ENCODE results near the gene SEC14L2. TPM values are rescaled to one million over a fixed set of nuclear protein-coding genes. Genes with fewer than 3 reads are reported as not detected.

SEC14L2 gene
- total RNA-seq, 1 experiment from 2014 or later = 8.2 TPM

DNA sequence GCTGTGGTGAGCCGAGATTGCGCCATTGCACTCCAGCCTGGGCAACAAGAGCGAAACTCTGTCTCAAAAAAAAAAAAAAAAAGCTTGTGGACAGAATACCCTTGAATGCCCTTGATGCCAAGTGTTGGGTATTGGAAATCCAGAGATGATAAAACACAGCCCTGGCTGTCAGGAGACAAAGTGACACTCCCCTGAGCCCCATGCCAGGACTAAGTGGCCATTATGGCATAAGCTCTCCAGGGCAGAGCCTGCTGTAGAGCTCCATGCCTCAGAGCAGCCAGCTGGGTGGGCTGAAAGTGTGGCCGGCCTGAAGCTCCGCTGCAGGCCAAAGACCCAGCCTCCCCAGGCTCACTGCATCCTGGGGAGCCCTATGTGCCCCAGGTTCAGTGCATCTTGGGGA is 14.5 kb upstream of the SEC14L2 start:
- H3K27me3 Mint-ChIP-seq (ENCODE audit: low read depth) = peaks cover 2% of the 10 kb centered on the region; the same call in 1 of the 2 replicates
- Histone ChIP-seq H3K14ac (ENCODE audit: insufficient read depth, low read length) (no peak overlapping the region), H3K23ac (ENCODE audit: insufficient read length, low read depth, low read length) (no peak overlapping the region), H3K9me3 (ENCODE audit: control insufficient read depth, low read depth, low read length) (no peaks in the 10 kb centered on the region), H4K91ac (ENCODE audit: insufficient read length, low read depth, low read length) (no peak overlapping the region), H3K79me1 (ENCODE audit: insufficient read depth, low read depth, low read length, poor library complexity, severe bottlenecking) (no peaks in the 10 kb centered on the region), H3K4ac (ENCODE audit: low read depth, low read length) (no peak overlapping the region), H2BK15ac (ENCODE audit: low read depth, low read length) (no peak overlapping the region), H2AFZ (ENCODE audit: low read length) (no peak overlapping the region), H4K8ac (replicated peaks; ENCODE audit: insufficient read length, low read depth, low read length) (no peak overlapping the region), H2BK20ac (ENCODE audit: low read depth, low read length, poor library complexity, severe bottlenecking) (no peak overlapping the region), H3K18ac (ENCODE audit: insufficient read length, low read depth, low read length) (no peak overlapping the region), H3K23me2 (ENCODE audit: insufficient read length, low read depth, low read length, poor library complexity, severe bottlenecking) (peaks cover 3% of the 10 kb centered on the region), H2BK12ac (ENCODE audit: insufficient read length, low read depth, low read length) (no peak overlapping the region), H4K20me1 (ENCODE audit: control insufficient read depth, insufficient read depth, insufficient read length) (no peaks in the 10 kb centered on the region), H2BK120ac (ENCODE audit: low read depth, low read length, poor library complexity, severe bottlenecking) (no peak overlapping the region), H3T11ph (ENCODE audit: low read length) (no peak overlapping the region), H3K79me2 (ENCODE audit: insufficient read depth, low read length) (no peaks in the 10 kb centered on the region), H3K4me2 (ENCODE audit: insufficient read depth, insufficient read length, low read length) (no peak overlapping the region), H3K9ac (ENCODE audit: extremely low read depth, insufficient read length, low read length) (no peak overlapping the region), H3K4me1 (ENCODE audit: insufficient read depth, low read length) (no peaks in the 10 kb centered on the region), H2AK5ac (ENCODE audit: insufficient read length, low read length) (no peak overlapping the region), H2BK5ac (ENCODE audit: insufficient read length, low read length) (no peak overlapping the region), H3K27ac (ENCODE audit: insufficient read length, low read depth, low read length) (no peak overlapping the region), H3K56ac (ENCODE audit: insufficient read length, low read depth, low read length) (no peak overlapping the region), H4K5ac (ENCODE audit: insufficient read length, low read depth, low read length) (no peak overlapping the region), H3K27me3 (ENCODE audit: insufficient read depth, low read length) (no peaks in the 10 kb centered on the region)
- H3K4me3 Mint-ChIP-seq = no peak overlapping the region
- peaks cover 5 to 9% of the 10 kb centered on the region in 2 experiments for H3K4me1 Mint-ChIP-seq
- peaks cover 2 to 38% (median 33%) of the 10 kb centered on the region in 3 experiments; a peak in 6 of 7 replicates for H3K36me3 Mint-ChIP-seq (ENCODE audit: insufficient read depth in 1 of 3, low read depth in 3 of 3)
- TF ChIP-seq, protein P1, sequence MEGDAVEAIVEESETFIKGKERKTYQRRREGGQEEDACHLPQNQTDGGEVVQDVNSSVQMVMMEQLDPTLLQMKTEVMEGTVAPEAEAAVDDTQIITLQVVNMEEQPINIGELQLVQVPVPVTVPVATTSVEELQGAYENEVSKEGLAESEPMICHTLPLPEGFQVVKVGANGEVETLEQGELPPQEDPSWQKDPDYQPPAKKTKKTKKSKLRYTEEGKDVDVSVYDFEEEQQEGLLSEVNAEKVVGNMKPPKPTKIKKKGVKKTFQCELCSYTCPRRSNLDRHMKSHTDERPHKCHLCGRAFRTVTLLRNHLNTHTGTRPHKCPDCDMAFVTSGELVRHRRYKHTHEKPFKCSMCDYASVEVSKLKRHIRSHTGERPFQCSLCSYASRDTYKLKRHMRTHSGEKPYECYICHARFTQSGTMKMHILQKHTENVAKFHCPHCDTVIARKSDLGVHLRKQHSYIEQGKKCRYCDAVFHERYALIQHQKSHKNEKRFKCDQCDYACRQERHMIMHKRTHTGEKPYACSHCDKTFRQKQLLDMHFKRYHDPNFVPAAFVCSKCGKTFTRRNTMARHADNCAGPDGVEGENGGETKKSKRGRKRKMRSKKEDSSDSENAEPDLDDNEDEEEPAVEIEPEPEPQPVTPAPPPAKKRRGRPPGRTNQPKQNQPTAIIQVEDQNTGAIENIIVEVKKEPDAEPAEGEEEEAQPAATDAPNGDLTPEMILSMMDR (conservative IDR thresholded peaks at IDR 0.05) = no peak
- peaks cover 0 to under 1% of the 10 kb centered on the region in 2 experiments; a peak in 1 of 5 replicates for H3K9me3 Mint-ChIP-seq
- no peak for DNase-seq
- WGBS (ENCODE audit: extremely low coverage, insufficient read length, low lambda C conversion rate) = no CpG with 5 or more reads among the region's 5 CpGs
- H3K27ac Mint-ChIP-seq = no peak overlapping the region
